B cell (primary cell): Measurements from ENCODE around the gene NCK2. TPM values are rescaled to one million over a fixed set of nuclear protein-coding genes. Genes with fewer than 3 reads are reported as not detected.

Experiments
- ATAC-seq: fragments of 200-7000 bp; cut with Tn5 transposase; one replicate; pipeline ENCODE4 v1.10.0; 2021; ENCODE audit warnings: low read depth, mild to moderate bottlenecking, moderate number of reproducible peaks, moderate library complexity
- CTCF ChIA-PET: fragments of 350-600 bp; sonication (Branson Sonifier 250); formaldehyde crosslinking; loops from one replicate; lab custom pipeline; 2021; ENCODE audit warnings: antibody characterized with exemption, inconsistent platforms; lab: Charles Lee
- POLR2A ChIA-PET: fragments of 350-600 bp; sonication (Branson Sonifier 250); formaldehyde crosslinking; loops from one replicate; lab custom pipeline; 2021; ENCODE audit warnings: antibody characterized with exemption; lab: Charles Lee
- DNase-seq: peaks from one replicate; pipeline ENCODE4 v3.0.0; 2013
- H2AFZ ChIP-seq: 2 replicates; pipeline ENCODE4 v1.6.1; 2012; ENCODE audit warnings: mild to moderate bottlenecking, low read depth, low read length; ENCODE audit not compliant: insufficient read depth, poor library complexity, severe bottlenecking
- H3K27ac ChIP-seq, 2 donors: 1 replicate in 1 of 2; 2 replicates in 1 of 2; pipeline ENCODE4 v1.5.1; 2012 to 2013; ENCODE audit warnings: low read length in 2 of 2, mild to moderate bottlenecking in 2 of 2, moderate library complexity in 1 of 2
- H3K27me3 ChIP-seq, 4 experiments: fragments of 200-600 bp in 1 of 4; sonication (generic) in 1 of 4; replicated peaks in 1 of 4; 1 replicate in 2 of 4; 2 replicates in 2 of 4; pipeline versions ENCODE4 v1.6.1 to v1.7.0; 2013 to 2016; ENCODE audit warnings: low read length in 3 of 4, mild to moderate bottlenecking in 2 of 4, mixed read lengths in 1 of 4, moderate library complexity in 1 of 4; ENCODE audit not compliant: insufficient read depth in 4 of 4, control insufficient read depth in 3 of 4; ENCODE audit errors: control extremely low read depth in 1 of 4
- H3K36me3 ChIP-seq, 2 experiments: replicated peaks in 1 of 2; 1 replicate in 1 of 2; 2 replicates in 1 of 2; pipeline versions ENCODE4 v1.6.1 to v1.7.1; 2013; ENCODE audit warnings: low read length in 1 of 2; ENCODE audit not compliant: insufficient read depth in 2 of 2, control insufficient read depth in 1 of 2; ENCODE audit errors: control extremely low read depth in 1 of 2, extremely low read depth in 1 of 2
- H3K4me1 ChIP-seq, 2 donors: fragments of 200-600 bp in 1 of 2; sonication (generic) in 1 of 2; 1 replicate in 1 of 2; 2 replicates in 1 of 2; pipeline versions ENCODE4 v1.5.1 to v1.6.1; 2013 to 2017; ENCODE audit warnings: low read length in 2 of 2; ENCODE audit not compliant: control insufficient read depth in 2 of 2, insufficient read depth in 2 of 2
- H3K4me2 ChIP-seq: replicated peaks from 2 replicates; pipeline ENCODE3; 2012; ENCODE audit warnings: mild to moderate bottlenecking, low read depth, low read length; ENCODE audit not compliant: poor library complexity, severe bottlenecking
- H3K4me3 ChIP-seq, 5 experiments: fragments of 200-600 bp in 1 of 5; sonication (generic) in 1 of 5; 1 replicate in 3 of 5; 2 replicates in 2 of 5; pipeline versions ENCODE4 v1.5.1 to v1.7.0; 2011 to 2016; ENCODE audit warnings: low read length in 4 of 5, mild to moderate bottlenecking in 4 of 5, low read depth in 2 of 5, control low read depth in 1 of 5, moderate library complexity in 1 of 5; ENCODE audit not compliant: insufficient read depth in 1 of 5; ENCODE audit errors: control extremely low read depth in 1 of 5, extremely low read depth in 1 of 5
- H3K79me2 ChIP-seq: fragments of 200-600 bp; sonication (generic); one replicate; pipeline ENCODE4 v1.6.0; 2016; ENCODE audit warnings: low read length; ENCODE audit not compliant: control insufficient read depth, insufficient read depth
- H3K9ac ChIP-seq: fragments of 200-600 bp; sonication (generic); 2 replicates; pipeline ENCODE4 v1.6.1; 2017; ENCODE audit warnings: mild to moderate bottlenecking, low read length, moderate library complexity
- H3K9me3 ChIP-seq, 3 donors: one replicate each; pipeline versions ENCODE4 v1.6.1 to v1.7.1; 2013; ENCODE audit warnings: low read length in 2 of 3; ENCODE audit not compliant: control insufficient read depth in 2 of 3, insufficient read depth in 1 of 3; ENCODE audit errors: control extremely low read depth in 1 of 3
- H4K20me1 ChIP-seq: 2 replicates; pipeline ENCODE4 v1.6.0; 2012; ENCODE audit warnings: mild to moderate bottlenecking, low read length; ENCODE audit not compliant: insufficient read depth, control insufficient read depth, poor library complexity, severe bottlenecking
- H3K27ac Mint-ChIP-seq: one replicate; pipeline ENCODE4 v1.8.0; 2021; ENCODE audit warnings: mixed read lengths
- H3K27me3 Mint-ChIP-seq: one replicate; pipeline ENCODE4 v1.8.0; 2021; ENCODE audit warnings: mixed read lengths
- H3K4me1 Mint-ChIP-seq: one replicate; pipeline ENCODE4 v1.8.0; 2021; ENCODE audit warnings: mixed read lengths
- H3K4me3 Mint-ChIP-seq: one replicate; pipeline ENCODE4 v1.8.0; 2021; ENCODE audit warnings: mixed read lengths
- H3K9me3 Mint-ChIP-seq: one replicate; pipeline ENCODE4 v1.8.0; 2022; ENCODE audit warnings: mixed read lengths; ENCODE audit not compliant: insufficient read depth
- CTCF ChIP-seq: fragments of 200-600 bp; IDR thresholded peaks from one replicate; pipeline ENCODE4 v1.8.0; 2022; ENCODE audit warnings: antibody characterized with exemption, mild to moderate bottlenecking
- EZH2 ChIP-seq: IDR thresholded peaks from 2 replicates; pipeline ENCODE4 v1.6.1; 2012; ENCODE audit warnings: borderline replicate concordance, low read depth, mild to moderate bottlenecking, moderate library complexity, low read length; ENCODE audit not compliant: insufficient read depth, poor library complexity, severe bottlenecking
- WGBS: methylation state at CpG from one replicate; pipeline ENCODE4 v1.1.5; 2013; ENCODE audit warnings: missing lambda C conversion rate; ENCODE audit not compliant: insufficient coverage; 5-methylcytosine and 5-hydroxymethylcytosine counted together
- intact Hi-C: fragments of 100-400 bp; cut with micrococcal nuclease; formaldehyde crosslinking; loops from one replicate; pipeline ENCODE4 v1.10.0; 2022
- polyA plus RNA-seq: library from polyadenylated mRNA; depleted of rRNA; stranded (reverse); fragments of >200 nt; gene quantifications from 2 replicates; pipeline ENCODE4 v1.2.3, GENCODE V29; 2012
- total RNA-seq, 2 donors: library from RNA; stranded (reverse); fragments of 120-200 nt in 1 of 2; gene quantifications; 1 replicate in 1 of 2; 2 replicates in 1 of 2; pipeline versions ENCODE4 v1.2.3 to v1.2.4, GENCODE V29; 2013 to 2022

NCK2 gene
- total and polyA plus RNA-seq, 2 donors (not counting 1 experiment from before 2014, with no cell fraction given) = 64.2 to 72.3 TPM

DNA sequence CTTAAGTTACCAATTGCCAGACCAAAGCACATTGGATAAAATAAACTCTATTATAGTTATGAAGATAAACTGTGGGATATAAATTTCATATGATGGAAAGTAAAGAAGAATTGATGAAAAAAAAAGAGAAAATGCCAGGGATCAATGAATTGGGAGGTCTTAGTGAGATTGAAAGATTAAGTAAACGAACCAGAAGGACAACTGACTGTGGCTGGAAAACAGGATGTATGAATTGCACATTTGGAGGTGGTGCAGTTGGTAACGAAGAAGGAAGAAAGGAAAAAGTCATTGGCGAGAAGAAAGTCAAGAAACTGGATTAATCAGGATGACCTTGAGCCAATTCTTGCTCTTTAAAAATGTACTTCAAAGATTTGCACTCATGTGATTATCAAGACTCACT lies 166.7 kb downstream of the NCK2 start:
- intact Hi-C loops = no loop called here
- H3K9ac ChIP-seq = no peak overlapping the region
- H3K79me2 ChIP-seq = no peaks in the 10 kb centered on the region
- H3K9me3 Mint-ChIP-seq = peaks cover 13% of the 10 kb centered on the region
- no peak overlapping the region for H3K4me3 ChIP-seq
- H3K4me1 ChIP-seq = peaks cover 0 to 5% of the 10 kb centered on the region in 2 donors
- peaks cover 3 to 26% (median 22%) of the 10 kb centered on the region in 3 donors for H3K9me3 ChIP-seq
- no peak overlapping the region for H3K4me2 ChIP-seq
- no peaks in the 10 kb centered on the region for H4K20me1 ChIP-seq
- 92% methylated on average over 2 of the region's 3 CpGs for WGBS
- no peaks in the 10 kb centered on the region for H3K27me3 ChIP-seq
- no peak overlapping the region for H3K27ac ChIP-seq
- TF ChIP-seq CTCF (no peak), EZH2 (no peak)
- no peak for ATAC-seq
- no peak overlapping the region for H3K4me3 Mint-ChIP-seq
- H3K27me3 Mint-ChIP-seq = no peaks in the 10 kb centered on the region
- H3K27ac Mint-ChIP-seq = no peak overlapping the region
- no peak overlapping the region for H2AFZ ChIP-seq
- H3K4me1 Mint-ChIP-seq = peaks cover 18% of the 10 kb centered on the region
- DNase-seq = no peak
- POLR2A ChIA-PET = no interaction called here
- no peaks in the 10 kb centered on the region for H3K36me3 ChIP-seq
- CTCF ChIA-PET = no interaction called here

DNA sequence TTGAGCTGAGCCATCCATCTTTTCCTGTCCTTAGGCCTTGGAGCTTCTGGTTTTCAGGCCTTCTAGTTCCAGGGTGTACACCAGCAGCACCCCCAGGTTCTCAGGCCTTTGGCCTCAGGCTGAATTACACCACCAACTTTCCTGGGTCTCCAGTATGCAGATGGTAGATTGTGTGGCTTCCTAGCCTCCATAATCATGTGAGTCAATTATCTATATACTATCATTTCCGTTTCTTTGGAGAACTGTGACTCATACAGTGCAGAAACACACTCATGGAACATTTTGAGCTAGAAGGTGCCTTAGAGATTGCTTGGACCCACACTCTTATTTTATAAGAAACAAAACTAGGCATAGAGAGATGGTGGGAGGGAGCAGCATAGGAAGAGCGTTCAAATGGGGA lies 167.4 kb downstream of the NCK2 start:
- no peak overlapping the region for H3K27ac ChIP-seq
- no peaks in the 10 kb centered on the region for H3K36me3 ChIP-seq
- no peak overlapping the region for H3K9ac ChIP-seq
- no peaks in the 10 kb centered on the region for H3K27me3 Mint-ChIP-seq
- no peak overlapping the region for H2AFZ ChIP-seq
- H3K9me3 Mint-ChIP-seq = peaks cover 14% of the 10 kb centered on the region
- H3K4me3 Mint-ChIP-seq = no peak overlapping the region
- no peak overlapping the region for H3K4me3 ChIP-seq
- no peak for TF ChIP-seq CTCF
- no peak for TF ChIP-seq EZH2
- CTCF ChIA-PET = interaction anchor here (0.6 kb wide), 1 partner anchor 378 kb away, joined by 4 read pairs; no protein-coding TSS in a partner anchor
- peaks cover 14% of the 10 kb centered on the region for H3K4me1 Mint-ChIP-seq
- intact Hi-C loops = no loop called here
- H3K27ac Mint-ChIP-seq = no peak overlapping the region
- H3K27me3 ChIP-seq = no peaks in the 10 kb centered on the region
- POLR2A ChIA-PET = no interaction called here
- H3K4me2 ChIP-seq = no peak overlapping the region
- H3K9me3 ChIP-seq = peaks cover 3 to 27% (median 22%) of the 10 kb centered on the region in 3 donors
- H3K79me2 ChIP-seq = no peaks in the 10 kb centered on the region
- WGBS = no CpG with 5 or more reads among the region's 2 CpGs
- DNase-seq (no peak), ATAC-seq (no peak)
- H4K20me1 ChIP-seq = no peaks in the 10 kb centered on the region
- H3K4me1 ChIP-seq = peaks cover 0 to 5% of the 10 kb centered on the region in 2 donors
